SK-N-MC (cell line): ENCODE measurements around the gene TEDC2.

Source experiments
- EZH2 ChIP-seq: fragments of 200-600 bp; sonication (generic); IDR thresholded peaks from one replicate; pipeline ENCODE4 v1.6.1; 2017; ENCODE audit warnings: antibody characterized with exemption
- FOXP2 ChIP-seq: optimal IDR thresholded peaks from 2 replicates; pipeline ENCODE3; 2011; ENCODE audit warnings: mild to moderate bottlenecking, moderate library complexity; ENCODE audit not compliant: insufficient read depth; ENCODE audit errors: extremely low read length, control extremely low read depth
- POLR2AphosphoS5 ChIP-seq: IDR thresholded peaks from 2 replicates; pipeline ENCODE4 v1.6.1; 2012; ENCODE audit warnings: mild to moderate bottlenecking, low read depth, low read length, borderline replicate concordance

- TF ChIP-seq EZH2 (no peak), POLR2AphosphoS5 (no peak), FOXP2 (no peak)
Observed at GRCh38 chr16:2480948-2481347, 21.0 kb downstream of the TEDC2 start.
